Uterus (tissue), 4 donors: ENCODE measurements around the gene STOM. TPM values are rescaled to one million over a fixed set of nuclear protein-coding genes. Genes with fewer than 3 reads are reported as not detected.
A peak's percentile ranks its signal among the peaks of the same experiment; 100 is the strongest.

ENCODE experiments used
- DNase-seq, 2 donors: peaks; one replicate each; pipeline ENCODE4 v3.0.0-alpha.2; 2019 to 2020
- H3K27ac ChIP-seq, 2 donors: fragments of 200-600 bp; sonication (generic); 1 replicate in 1 of 2; 2 replicates in 1 of 2; pipeline ENCODE4 v1.5.1; 2016 to 2018
- H3K27me3 ChIP-seq, 2 donors: fragments of 200-600 bp; sonication (generic); one replicate each; pipeline ENCODE4 v1.5.1; 2018 to 2019; ENCODE audit warnings: control low read depth in 1 of 2
- H3K36me3 ChIP-seq, 2 donors: fragments of 200-600 bp; sonication (generic); one replicate each; pipeline ENCODE4 v1.5.1; 2019; ENCODE audit warnings: control low read depth in 1 of 2
- H3K4me1 ChIP-seq, 2 donors: fragments of 200-600 bp; sonication (generic); one replicate each; pipeline ENCODE4 v1.5.1; 2018 to 2019; ENCODE audit warnings: control low read depth in 1 of 2
- H3K4me3 ChIP-seq, 2 donors: fragments of 200-600 bp; sonication (generic); 1 replicate in 1 of 2; 2 replicates in 1 of 2; pipeline ENCODE4 v1.5.1; 2018 to 2019; ENCODE audit warnings: mild to moderate bottlenecking in 1 of 2
- H3K9me3 ChIP-seq, 2 donors: fragments of 200-600 bp; sonication (generic); one replicate each; pipeline ENCODE4 v1.5.1; 2019; ENCODE audit warnings: control low read depth in 1 of 2
- POLR2A ChIP-seq, 2 donors: fragments of 450-650 bp; IDR thresholded peaks; one replicate each; pipeline ENCODE4 v1.6.1; 2016; ENCODE audit warnings: antibody characterized with exemption in 2 of 2, mild to moderate bottlenecking in 1 of 2, moderate library complexity in 1 of 2
- intact Hi-C: fragments of 100-400 bp; cut with DNase I; formaldehyde crosslinking; loops from one replicate; pipeline ENCODE4 v1.15.1; 2023; ENCODE audit warnings: low total_unique reads
- total RNA-seq, 4 donors: library from RNA; depleted of rRNA in 3 of 4; stranded (reverse); fragments of >200 nt in 3 of 4; gene quantifications; one replicate each; pipeline versions ENCODE4 v1.1.0 to v1.2.4, GENCODE V29; 2014 to 2023
- TF ChIP-seq, protein P1 (sequence below), 4 experiments: fragments of 200-600 bp in 2 of 4; fragments of 450-650 bp in 2 of 4; sonication (generic) in 2 of 4; IDR thresholded peaks; one replicate each; pipeline ENCODE4 v1.5.1; 2016 to 2019; ENCODE audit warnings: antibody characterized with exemption in 4 of 4, mild to moderate bottlenecking in 2 of 4, moderate library complexity in 1 of 4
- donor health status: DM: yes; HTN: yes; CAD: no.

STOM gene
- total RNA-seq, 4 donors from 2014 or later: 143 to 299 (median 158) TPM

DNA sequence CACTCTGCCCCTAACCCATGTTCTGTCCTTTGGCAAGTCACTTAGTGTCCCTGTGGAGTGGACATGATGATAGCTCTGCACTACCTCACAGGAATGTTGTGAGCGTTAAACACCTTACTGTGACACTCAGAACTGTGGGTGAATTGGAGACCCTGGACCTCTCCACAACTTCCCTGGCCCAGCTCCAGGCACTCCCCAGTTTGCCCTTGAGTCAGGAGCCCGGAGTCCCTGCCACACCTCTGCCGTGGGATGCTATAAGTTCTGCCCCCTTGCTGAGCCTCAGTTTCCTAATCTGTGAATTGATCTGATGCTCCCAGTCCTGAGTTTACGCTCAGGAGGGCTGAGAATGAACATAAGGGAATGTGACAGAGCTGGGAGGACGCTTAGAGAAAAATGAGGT, 67.7 kb downstream of the STOM start:
- H3K27me3 ChIP-seq: no peaks in the 10 kb centered on the region
- no peak for DNase-seq
- no peaks in the 10 kb centered on the region for H3K36me3 ChIP-seq
- peak overlapping the region in 1 of 2 donors; percentile 2 for H3K4me3 ChIP-seq
- no peaks in the 10 kb centered on the region for H3K9me3 ChIP-seq
- TF ChIP-seq POLR2A (IDR thresholded peaks at IDR 0.05): no peak
- TF ChIP-seq, protein P1, sequence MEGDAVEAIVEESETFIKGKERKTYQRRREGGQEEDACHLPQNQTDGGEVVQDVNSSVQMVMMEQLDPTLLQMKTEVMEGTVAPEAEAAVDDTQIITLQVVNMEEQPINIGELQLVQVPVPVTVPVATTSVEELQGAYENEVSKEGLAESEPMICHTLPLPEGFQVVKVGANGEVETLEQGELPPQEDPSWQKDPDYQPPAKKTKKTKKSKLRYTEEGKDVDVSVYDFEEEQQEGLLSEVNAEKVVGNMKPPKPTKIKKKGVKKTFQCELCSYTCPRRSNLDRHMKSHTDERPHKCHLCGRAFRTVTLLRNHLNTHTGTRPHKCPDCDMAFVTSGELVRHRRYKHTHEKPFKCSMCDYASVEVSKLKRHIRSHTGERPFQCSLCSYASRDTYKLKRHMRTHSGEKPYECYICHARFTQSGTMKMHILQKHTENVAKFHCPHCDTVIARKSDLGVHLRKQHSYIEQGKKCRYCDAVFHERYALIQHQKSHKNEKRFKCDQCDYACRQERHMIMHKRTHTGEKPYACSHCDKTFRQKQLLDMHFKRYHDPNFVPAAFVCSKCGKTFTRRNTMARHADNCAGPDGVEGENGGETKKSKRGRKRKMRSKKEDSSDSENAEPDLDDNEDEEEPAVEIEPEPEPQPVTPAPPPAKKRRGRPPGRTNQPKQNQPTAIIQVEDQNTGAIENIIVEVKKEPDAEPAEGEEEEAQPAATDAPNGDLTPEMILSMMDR (IDR thresholded peaks at IDR 0.05): no peak
- H3K4me1 ChIP-seq: peaks cover 3 to 47% of the 10 kb centered on the region in 2 donors
- intact Hi-C loops: no loop called here
- H3K27ac ChIP-seq: peak overlapping the region; percentile 95 to 100

DNA sequence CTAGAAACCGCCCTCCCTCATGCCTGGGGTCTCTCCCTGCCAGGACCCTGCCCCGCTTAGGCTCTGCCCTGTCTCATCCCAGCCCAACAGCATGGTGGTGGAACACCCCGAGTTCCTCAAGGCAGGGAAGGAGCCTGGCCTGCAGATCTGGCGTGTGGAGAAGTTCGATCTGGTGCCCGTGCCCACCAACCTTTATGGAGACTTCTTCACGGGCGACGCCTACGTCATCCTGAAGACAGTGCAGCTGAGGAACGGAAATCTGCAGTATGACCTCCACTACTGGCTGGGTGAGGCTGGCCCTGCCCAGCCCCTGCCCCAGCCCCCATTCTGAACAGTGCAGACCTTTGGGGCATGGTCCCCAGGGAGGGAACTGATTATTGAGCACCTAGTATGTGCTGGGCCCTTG, 68.2 kb downstream of the STOM start:
- H3K4me3 ChIP-seq: peak overlapping the region in 1 of 2 donors; percentile 2
- no peaks in the 10 kb centered on the region for H3K9me3 ChIP-seq
- intact Hi-C loops: no loop called here
- no peaks in the 10 kb centered on the region for H3K36me3 ChIP-seq
- H3K27ac ChIP-seq: peak overlapping the region; percentile 95 to 100
- H3K4me1 ChIP-seq: peaks cover 3 to 49% of the 10 kb centered on the region in 2 donors
- no peak for TF ChIP-seq POLR2A (IDR thresholded peaks at IDR 0.05)
- TF ChIP-seq, protein P1 (IDR thresholded peaks at IDR 0.05): no peak
- H3K27me3 ChIP-seq: no peaks in the 10 kb centered on the region
- peak in 1 of 2 donors; percentile 25 for DNase-seq

DNA sequence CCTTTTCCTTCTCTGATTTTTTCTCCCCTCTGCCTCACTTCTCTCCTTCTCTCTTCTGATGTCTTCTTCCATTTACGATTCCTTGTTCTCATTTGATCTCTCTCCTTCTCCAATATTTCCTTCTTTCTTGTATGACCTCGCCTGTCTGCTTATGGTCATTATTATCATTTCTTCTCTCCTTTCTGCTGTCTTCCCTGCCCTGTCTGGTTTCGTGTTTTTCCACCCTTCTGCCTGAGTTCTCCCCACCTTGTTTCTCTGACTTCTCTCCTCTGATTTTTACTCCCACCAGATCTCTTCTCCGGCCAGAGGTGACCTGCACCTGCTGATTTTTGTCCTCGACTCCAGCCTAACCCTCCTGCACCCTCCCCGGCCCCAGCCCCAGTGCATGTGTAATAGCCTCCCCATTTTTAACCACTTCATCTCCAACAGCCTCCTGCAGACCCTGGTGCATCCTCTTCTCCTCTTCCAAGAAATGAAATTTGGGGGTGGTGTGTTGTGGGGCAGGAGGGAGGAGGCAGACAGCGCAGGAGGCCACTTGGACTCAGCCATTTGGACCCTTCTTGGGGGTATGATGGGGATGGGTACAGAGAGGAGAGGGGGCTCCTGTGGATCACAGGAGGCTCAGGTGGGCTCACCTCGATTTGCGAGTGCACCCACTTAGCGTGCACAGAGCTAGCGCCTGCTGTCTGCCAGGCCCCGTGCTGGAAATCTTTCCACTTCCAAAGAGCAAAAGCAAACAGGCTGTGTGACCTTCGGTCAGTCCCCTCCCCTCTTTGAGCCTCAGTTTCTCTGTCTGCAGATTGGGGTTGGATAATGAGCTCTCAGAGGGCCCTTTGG, 69.5 kb downstream of the STOM start:
- no peak for DNase-seq
- TF ChIP-seq, protein P1 (IDR thresholded peaks at IDR 0.05): no peak
- no peak for TF ChIP-seq POLR2A (IDR thresholded peaks at IDR 0.05)
- H3K4me1 ChIP-seq: peaks cover 16 to 54% of the 10 kb centered on the region in 2 donors

DNA sequence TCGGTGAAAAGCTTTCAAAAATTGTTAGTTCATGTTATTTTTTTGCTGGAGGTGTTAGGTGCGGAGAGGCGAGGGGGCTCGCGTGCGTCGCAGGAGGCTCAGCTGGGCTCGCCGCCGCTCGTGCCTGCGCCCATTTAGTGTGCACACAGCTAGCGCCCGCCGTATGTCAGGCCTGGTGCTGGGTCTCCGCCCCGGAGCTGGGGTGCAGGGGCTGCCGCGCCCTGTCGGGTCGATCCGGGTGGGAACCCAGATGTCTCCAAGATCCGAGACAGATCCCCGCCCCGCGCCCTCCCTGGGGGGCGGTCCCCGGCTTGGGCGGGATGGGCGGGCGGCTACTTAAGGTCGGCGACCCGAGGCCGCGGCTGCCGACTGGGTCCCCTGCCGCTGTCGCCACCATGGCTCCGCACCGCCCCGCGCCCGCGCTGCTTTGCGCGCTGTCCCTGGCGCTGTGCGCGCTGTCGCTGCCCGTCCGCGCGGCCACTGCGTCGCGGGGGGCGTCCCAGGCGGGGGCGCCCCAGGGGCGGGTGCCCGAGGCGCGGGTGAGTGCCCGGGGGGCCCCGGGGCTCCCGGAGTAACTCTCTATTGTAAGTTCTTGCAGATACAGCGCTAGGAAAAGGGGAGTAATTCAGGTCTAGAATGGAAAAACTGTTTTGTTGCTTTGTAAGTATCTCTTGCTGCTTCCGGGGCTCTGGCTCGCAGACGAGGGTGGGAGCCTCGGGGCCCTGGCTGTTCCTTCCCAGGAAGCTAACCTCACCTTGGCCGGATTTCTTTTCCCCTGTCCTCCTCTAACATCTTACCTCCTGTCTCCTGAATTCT, 70.4 kb downstream of the STOM start:
- Histone ChIP-seq H3K27ac (peak overlapping the region; percentile 95 to 100), H3K9me3 (no peaks in the 10 kb centered on the region), H3K4me3 (peak overlapping the region; percentile 46 to 58), H3K36me3 (no peaks in the 10 kb centered on the region), H3K4me1 (peaks cover 22 to 54% of the 10 kb centered on the region in 2 donors), H3K27me3 (no peaks in the 10 kb centered on the region)
- intact Hi-C loops: no loop called here
- DNase-seq: peak; percentile 76 to 77
- peak; percentile 65 to 73 for TF ChIP-seq POLR2A (IDR thresholded peaks at IDR 0.05)
- TF ChIP-seq, protein P1 (IDR thresholded peaks at IDR 0.05): peak in 2 of 4 experiments; percentile 2 to 5

More for the DNA sequence above, 69.5 kb downstream of the STOM start:
- Histone ChIP-seq H3K9me3 (no peaks in the 10 kb centered on the region), H3K36me3 (no peaks in the 10 kb centered on the region), H3K4me3 (peak overlapping the region; percentile 46 to 58), H3K27ac (peak overlapping the region; percentile 95 to 100), H3K27me3 (no peaks in the 10 kb centered on the region)
- intact Hi-C loops: no loop called here
